HG03066 (cell line): ENCODE results near the gene CNTNAP5.

Experiments
- ATAC-seq: cut with Tn5 transposase; IDR thresholded peaks from one replicate; pipeline ENCODE4 v1.9.1; 2021; ENCODE audit warnings: low read depth; ENCODE audit not compliant: unreplicated experiment

CNTNAP5 gene

GRCh38 chr2:124147552-124147951, 122.5 kb downstream of the CNTNAP5 start:
- ATAC-seq, result no peak

- no peak for ATAC-seq
Measured at GRCh38 chr2:124149571-124149970, 124.5 kb downstream of the CNTNAP5 start.

- no peak for ATAC-seq
Measured at GRCh38 chr2:124151691-124152090, 126.6 kb downstream of the CNTNAP5 start.

- ATAC-seq, result no peak
Measured at GRCh38 chr2:124153713-124154112, 128.6 kb downstream of the CNTNAP5 start.

- ATAC-seq, result no peak
Measured at GRCh38 chr2:124159166-124159565, 134.1 kb downstream of the CNTNAP5 start.

- ATAC-seq, result no peak
Measured at GRCh38 chr2:124161542-124161941, 136.5 kb downstream of the CNTNAP5 start.

- ATAC-seq, result no peak
Measured at GRCh38 chr2:124162256-124162655, 137.2 kb downstream of the CNTNAP5 start.

GRCh38 chr2:124163840-124164239, 138.8 kb downstream of the CNTNAP5 start:
- ATAC-seq, result no peak

GRCh38 chr2:124165698-124166097, 140.6 kb downstream of the CNTNAP5 start:
- ATAC-seq, result no peak

- no peak for ATAC-seq
Measured at GRCh38 chr2:124171472-124172063, 146.5 kb downstream of the CNTNAP5 start.

GRCh38 chr2:124178719-124179118, 153.6 kb downstream of the CNTNAP5 start:
- no peak for ATAC-seq

- no peak for ATAC-seq
Measured at GRCh38 chr2:124180635-124181034, 155.5 kb downstream of the CNTNAP5 start.

- ATAC-seq, result no peak
Measured at GRCh38 chr2:124186801-124187200, 161.7 kb downstream of the CNTNAP5 start.

GRCh38 chr2:124187948-124188347, 162.9 kb downstream of the CNTNAP5 start:
- ATAC-seq, result no peak

- ATAC-seq, result no peak
Measured at GRCh38 chr2:124193706-124194105, 168.6 kb downstream of the CNTNAP5 start.

GRCh38 chr2:124201713-124202112, 176.6 kb downstream of the CNTNAP5 start:
- ATAC-seq, result no peak

- ATAC-seq, result no peak
Measured at GRCh38 chr2:124209441-124209840, 184.4 kb downstream of the CNTNAP5 start.

- ATAC-seq, result no peak
Measured at GRCh38 chr2:124211461-124211860, 186.4 kb downstream of the CNTNAP5 start.

- no peak for ATAC-seq
Measured at GRCh38 chr2:124213977-124214587, 189.0 kb downstream of the CNTNAP5 start.

GRCh38 chr2:124246170-124246569, 221.1 kb downstream of the CNTNAP5 start:
- ATAC-seq, result no peak

GRCh38 chr2:124248386-124248785, 223.3 kb downstream of the CNTNAP5 start:
- ATAC-seq, result no peak

- no peak for ATAC-seq
Measured at GRCh38 chr2:124250433-124250832, 225.3 kb downstream of the CNTNAP5 start.

GRCh38 chr2:124254621-124255020, 229.5 kb downstream of the CNTNAP5 start:
- no peak for ATAC-seq
